Activated gamma-delta T cell (primary cell): ENCODE measurements around the gene TNIK.

Source experiments
- DNase-seq: peaks from one replicate; lab custom pipeline; 2025; lab: John Stamatoyannopoulos, UW

TNIK gene

GRCh38 chr3:171417137-171417536 lies 43.1 kb downstream of the TNIK start:
- no peak for DNase-seq

GRCh38 chr3:171416666-171417065 lies 43.5 kb downstream of the TNIK start:
- no peak for DNase-seq

GRCh38 chr3:171416061-171416460 lies 44.1 kb downstream of the TNIK start:
- no peak for DNase-seq

- no peak for DNase-seq
Measured at GRCh38 chr3:171415070-171415469, 45.1 kb downstream of the TNIK start.

- no peak for DNase-seq
Measured at GRCh38 chr3:171412473-171412872, 47.7 kb downstream of the TNIK start.

- DNase-seq: no peak
Measured at GRCh38 chr3:171412054-171412453, 48.2 kb downstream of the TNIK start.

- DNase-seq: no peak
Measured at GRCh38 chr3:171410186-171410585, 50.0 kb downstream of the TNIK start.

- DNase-seq: no peak
Measured at GRCh38 chr3:171407759-171408158, 52.4 kb downstream of the TNIK start.

- DNase-seq: no peak
Measured at GRCh38 chr3:171404376-171404967, 55.7 kb downstream of the TNIK start.

GRCh38 chr3:171402281-171402680 lies 57.9 kb downstream of the TNIK start:
- no peak for DNase-seq

- DNase-seq: no peak
Measured at GRCh38 chr3:171401432-171401831, 58.8 kb downstream of the TNIK start.

- no peak for DNase-seq
Measured at GRCh38 chr3:171399842-171400241, 60.4 kb downstream of the TNIK start.

GRCh38 chr3:171398343-171398742 lies 61.9 kb downstream of the TNIK start:
- DNase-seq: no peak

GRCh38 chr3:171397089-171397488 lies 63.1 kb downstream of the TNIK start:
- no peak for DNase-seq

GRCh38 chr3:171396048-171396447 lies 64.2 kb downstream of the TNIK start:
- no peak for DNase-seq

- DNase-seq: no peak
Measured at GRCh38 chr3:171393032-171393744, 67.0 kb downstream of the TNIK start.

- no peak for DNase-seq
Measured at GRCh38 chr3:171391432-171391831, 68.8 kb downstream of the TNIK start.

- no peak for DNase-seq
Measured at GRCh38 chr3:171390051-171390941, 69.9 kb downstream of the TNIK start.

- no peak for DNase-seq
Measured at GRCh38 chr3:171389491-171389890, 70.7 kb downstream of the TNIK start.

- DNase-seq: no peak
Measured at GRCh38 chr3:171388527-171388926, 71.7 kb downstream of the TNIK start.

GRCh38 chr3:171387062-171387461 lies 73.1 kb downstream of the TNIK start:
- DNase-seq: no peak

GRCh38 chr3:171385086-171385485 lies 75.1 kb downstream of the TNIK start:
- DNase-seq: no peak
